Vagina (tissue), 2 donors: ENCODE measurements around the gene CACNG5. TPM values are rescaled to one million over a fixed set of nuclear protein-coding genes. Genes with fewer than 3 reads are reported as not detected.

ENCODE experiments used
- DNase-seq, 2 donors: peaks; one replicate each; pipeline ENCODE4 v3.0.0-alpha.2; 2017; ENCODE audit errors: extremely low spot score in 2 of 2
- H3K27ac ChIP-seq: fragments of 200-600 bp; sonication (generic); one replicate; pipeline ENCODE4 v1.5.1; 2019
- H3K27me3 ChIP-seq: fragments of 200-600 bp; sonication (generic); one replicate; pipeline ENCODE4 v1.5.1; 2019
- H3K36me3 ChIP-seq, 2 donors: fragments of 200-600 bp; sonication (generic); one replicate each; pipeline ENCODE4 v1.5.1; 2017 to 2019
- H3K4me1 ChIP-seq: fragments of 200-600 bp; sonication (generic); one replicate; pipeline ENCODE4 v1.5.1; 2019
- H3K4me3 ChIP-seq, 2 donors: fragments of 200-600 bp; sonication (generic); 1 replicate in 1 of 2; 2 replicates in 1 of 2; pipeline ENCODE4 v1.5.1; 2016 to 2019
- H3K9me3 ChIP-seq: fragments of 200-600 bp; sonication (generic); one replicate; pipeline ENCODE4 v1.5.1; 2019
- POLR2A ChIP-seq, 2 donors: fragments of 450-650 bp; IDR thresholded peaks; one replicate each; pipeline ENCODE4 v1.6.1; 2017; ENCODE audit warnings: antibody characterized with exemption in 2 of 2, mild to moderate bottlenecking in 2 of 2, moderate library complexity in 2 of 2
- POLR2AphosphoS5 ChIP-seq, 2 donors: sonication (generic); formaldehyde crosslinking; IDR thresholded peaks; one replicate each; pipeline ENCODE4 v1.9.0; 2017; ENCODE audit warnings: antibody characterized with exemption in 2 of 2, mild to moderate bottlenecking in 2 of 2, low read depth in 1 of 2; ENCODE audit not compliant: insufficient read depth in 1 of 2
- intact Hi-C: fragments of 100-400 bp; cut with DNase I; formaldehyde crosslinking; loops from one replicate; pipeline ENCODE4 v1.15.1; 2023
- total RNA-seq: library from RNA; depleted of rRNA; stranded (reverse); fragments of >200 nt; gene quantifications from one replicate; pipeline ENCODE4 v1.2.3, GENCODE V29; 2016
- TF ChIP-seq, protein P1 (sequence below), 3 experiments: fragments of 450-650 bp in 2 of 3; fragments of 200-600 bp in 1 of 3; sonication (generic) in 1 of 3; IDR thresholded peaks; one replicate each; pipeline ENCODE4 v1.5.1; 2017 to 2019; ENCODE audit warnings: antibody characterized with exemption in 3 of 3, mild to moderate bottlenecking in 2 of 3, moderate library complexity in 2 of 3

The CACNG5 gene
- total RNA-seq, 1 donor from 2014 or later, result not detected

DNA sequence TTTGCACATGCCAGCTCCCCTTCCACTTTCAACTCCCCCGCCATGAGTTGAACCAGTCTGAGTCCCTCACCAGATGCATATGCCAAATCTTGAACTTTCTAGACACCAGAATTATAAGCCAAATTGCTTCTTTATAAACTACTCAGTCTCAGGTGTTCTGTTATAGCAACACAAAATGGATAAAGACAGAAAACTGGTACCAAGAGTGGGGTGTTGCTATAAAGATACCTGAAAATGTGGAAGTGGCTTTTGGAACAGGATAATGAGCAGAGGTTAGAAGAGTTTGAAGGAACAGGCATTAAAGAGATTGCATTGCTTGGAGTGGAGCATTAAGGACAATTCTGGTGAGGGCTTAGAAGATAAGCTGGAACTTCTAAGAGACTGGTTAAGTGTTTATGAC is 17.2 kb upstream of the CACNG5 start:
- H3K27ac ChIP-seq, result no peak overlapping the region
- no peaks in the 10 kb centered on the region for H3K9me3 ChIP-seq
- intact Hi-C loops, result no loop called here
- no peak overlapping the region for H3K4me3 ChIP-seq
- no peaks in the 10 kb centered on the region for H3K27me3 ChIP-seq
- no peak for TF ChIP-seq POLR2A (IDR thresholded peaks at IDR 0.05)
- TF ChIP-seq POLR2AphosphoS5 (IDR thresholded peaks at IDR 0.05; ENCODE audit: insufficient read depth in 1 of 2, low read depth in 1 of 2), result no peak
- no peaks in the 10 kb centered on the region for H3K4me1 ChIP-seq
- DNase-seq, result no peak
- H3K36me3 ChIP-seq, result no peaks in the 10 kb centered on the region

- no peaks in the 10 kb centered on the region for H3K27me3 ChIP-seq
- TF ChIP-seq POLR2AphosphoS5 (IDR thresholded peaks at IDR 0.05; ENCODE audit: insufficient read depth in 1 of 2, low read depth in 1 of 2), result no peak
- TF ChIP-seq, protein P1, sequence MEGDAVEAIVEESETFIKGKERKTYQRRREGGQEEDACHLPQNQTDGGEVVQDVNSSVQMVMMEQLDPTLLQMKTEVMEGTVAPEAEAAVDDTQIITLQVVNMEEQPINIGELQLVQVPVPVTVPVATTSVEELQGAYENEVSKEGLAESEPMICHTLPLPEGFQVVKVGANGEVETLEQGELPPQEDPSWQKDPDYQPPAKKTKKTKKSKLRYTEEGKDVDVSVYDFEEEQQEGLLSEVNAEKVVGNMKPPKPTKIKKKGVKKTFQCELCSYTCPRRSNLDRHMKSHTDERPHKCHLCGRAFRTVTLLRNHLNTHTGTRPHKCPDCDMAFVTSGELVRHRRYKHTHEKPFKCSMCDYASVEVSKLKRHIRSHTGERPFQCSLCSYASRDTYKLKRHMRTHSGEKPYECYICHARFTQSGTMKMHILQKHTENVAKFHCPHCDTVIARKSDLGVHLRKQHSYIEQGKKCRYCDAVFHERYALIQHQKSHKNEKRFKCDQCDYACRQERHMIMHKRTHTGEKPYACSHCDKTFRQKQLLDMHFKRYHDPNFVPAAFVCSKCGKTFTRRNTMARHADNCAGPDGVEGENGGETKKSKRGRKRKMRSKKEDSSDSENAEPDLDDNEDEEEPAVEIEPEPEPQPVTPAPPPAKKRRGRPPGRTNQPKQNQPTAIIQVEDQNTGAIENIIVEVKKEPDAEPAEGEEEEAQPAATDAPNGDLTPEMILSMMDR (IDR thresholded peaks at IDR 0.05), result no peak
- TF ChIP-seq POLR2A (IDR thresholded peaks at IDR 0.05), result no peak
- DNase-seq, result no peak
- no peak overlapping the region for H3K4me3 ChIP-seq
- no peak overlapping the region for H3K27ac ChIP-seq
- intact Hi-C loops, result no loop called here
- no peaks in the 10 kb centered on the region for H3K4me1 ChIP-seq
- no peaks in the 10 kb centered on the region for H3K9me3 ChIP-seq
- no peaks in the 10 kb centered on the region for H3K36me3 ChIP-seq
Measured at GRCh38 chr17:66819466-66819865, 15.5 kb upstream of the CACNG5 start.

DNA sequence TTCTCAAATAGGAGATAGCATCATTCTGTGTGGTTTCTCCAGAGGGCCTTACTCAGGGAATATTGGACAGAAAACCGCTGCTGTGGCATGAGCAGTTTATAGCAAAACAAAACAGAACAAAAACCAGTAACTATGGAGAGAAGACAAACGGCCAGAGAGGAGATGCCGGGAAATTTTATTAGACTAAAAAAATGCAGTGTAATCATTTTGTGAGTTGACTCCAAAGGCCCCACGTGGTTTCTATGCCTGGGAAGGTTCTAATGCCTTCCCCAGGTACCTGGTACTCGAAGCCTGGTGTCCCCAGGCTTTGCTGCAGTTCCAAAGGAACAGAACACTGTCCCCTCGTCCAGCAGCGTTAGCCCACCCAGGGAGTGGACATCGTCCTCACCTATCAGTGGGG is 12.9 kb upstream of the CACNG5 start:
- TF ChIP-seq POLR2AphosphoS5 (IDR thresholded peaks at IDR 0.05; ENCODE audit: insufficient read depth in 1 of 2, low read depth in 1 of 2) (no peak), POLR2A (IDR thresholded peaks at IDR 0.05) (no peak)
- TF ChIP-seq, protein P1 (IDR thresholded peaks at IDR 0.05), result no peak
- no peaks in the 10 kb centered on the region for H3K9me3 ChIP-seq
- H3K36me3 ChIP-seq, result no peaks in the 10 kb centered on the region
- no peaks in the 10 kb centered on the region for H3K27me3 ChIP-seq
- intact Hi-C loops, result no loop called here
- DNase-seq, result no peak
- H3K4me1 ChIP-seq, result no peaks in the 10 kb centered on the region
- H3K4me3 ChIP-seq, result no peak overlapping the region
- no peak overlapping the region for H3K27ac ChIP-seq

DNA sequence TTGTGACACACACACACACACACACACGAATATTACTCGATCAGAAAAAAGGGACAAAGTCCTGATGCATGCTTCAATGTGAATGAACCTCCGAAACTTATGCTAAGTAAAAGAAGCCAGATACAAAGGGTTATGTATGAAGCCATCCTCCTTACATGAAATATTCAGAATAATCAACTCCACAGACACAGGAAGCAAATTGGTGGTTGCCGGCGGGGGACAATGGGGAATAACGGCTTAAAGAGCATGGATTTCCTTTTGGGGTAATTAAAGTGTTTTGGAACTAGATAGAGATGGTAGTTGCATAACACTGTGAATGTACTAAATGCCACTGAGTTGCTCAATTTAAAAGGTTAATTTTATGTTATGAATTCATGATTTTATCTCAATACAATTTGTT is 8.1 kb upstream of the CACNG5 start:
- H3K36me3 ChIP-seq, result no peaks in the 10 kb centered on the region
- H3K27ac ChIP-seq, result no peak overlapping the region
- H3K27me3 ChIP-seq, result no peaks in the 10 kb centered on the region
- no peaks in the 10 kb centered on the region for H3K4me1 ChIP-seq
- H3K4me3 ChIP-seq, result no peak overlapping the region
- TF ChIP-seq POLR2AphosphoS5 (IDR thresholded peaks at IDR 0.05; ENCODE audit: insufficient read depth in 1 of 2, low read depth in 1 of 2), result no peak
- no peak for TF ChIP-seq POLR2A (IDR thresholded peaks at IDR 0.05)
- TF ChIP-seq, protein P1 (IDR thresholded peaks at IDR 0.05), result no peak
- H3K9me3 ChIP-seq, result no peaks in the 10 kb centered on the region
- intact Hi-C loops, result no loop called here
- no peak for DNase-seq

DNA sequence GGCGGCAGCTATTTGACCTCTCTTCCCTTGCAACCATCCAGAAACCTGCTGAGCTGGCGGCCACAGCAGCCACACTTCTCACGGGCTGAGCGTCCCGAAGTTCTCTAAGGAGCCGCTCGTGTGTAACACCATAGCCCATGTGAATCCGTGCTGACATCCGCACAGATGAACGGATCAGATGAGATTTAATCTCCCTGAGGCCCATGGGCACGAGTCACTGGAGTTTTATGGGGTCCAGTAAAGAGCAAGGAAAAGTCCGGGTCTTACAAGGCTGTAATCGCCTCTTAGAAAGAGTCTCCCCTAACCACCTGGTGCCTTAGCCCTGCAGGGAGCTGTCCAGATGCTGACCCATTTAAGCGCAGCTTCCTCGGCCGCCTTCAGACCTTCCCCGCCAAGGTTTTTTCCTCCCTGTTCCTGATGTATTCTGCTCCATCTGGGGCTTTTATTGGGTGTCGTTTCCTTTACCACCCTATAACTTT is 5.5 kb upstream of the CACNG5 start:
- TF ChIP-seq, protein P1 (IDR thresholded peaks at IDR 0.05), result no peak
- TF ChIP-seq POLR2A (IDR thresholded peaks at IDR 0.05), result no peak
- no peak for TF ChIP-seq POLR2AphosphoS5 (IDR thresholded peaks at IDR 0.05; ENCODE audit: insufficient read depth in 1 of 2, low read depth in 1 of 2)
- intact Hi-C loops, result no loop called here

More for the DNA sequence above, 5.5 kb upstream of the CACNG5 start:
- Histone ChIP-seq H3K36me3 (no peaks in the 10 kb centered on the region), H3K4me1 (no peaks in the 10 kb centered on the region), H3K27me3 (no peaks in the 10 kb centered on the region), H3K9me3 (no peaks in the 10 kb centered on the region), H3K27ac (no peak overlapping the region), H3K4me3 (no peak overlapping the region)
- no peak for DNase-seq
